ENCODE measurements around the gene AP4S1.

DNA sequence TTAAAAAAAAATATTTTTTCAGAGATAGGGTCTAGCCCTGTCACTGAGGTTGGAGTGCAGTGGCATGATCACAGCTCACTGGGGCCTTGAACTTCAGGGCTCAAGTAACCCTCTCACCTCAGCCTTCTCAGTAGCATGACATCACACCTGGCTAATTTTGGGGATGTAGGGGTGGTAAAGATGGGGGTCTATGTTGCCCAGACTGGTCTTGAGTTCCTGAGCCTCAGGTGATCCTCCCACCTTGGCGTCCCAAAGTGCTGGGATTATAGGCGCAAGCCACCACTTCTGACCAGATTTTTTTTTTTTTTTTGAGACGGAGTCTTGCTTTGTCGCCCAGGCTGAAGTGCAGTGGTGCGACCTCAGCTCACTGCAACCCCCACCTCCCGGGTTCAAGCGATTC is 101.2 kb downstream of the AP4S1 start:
- TF ChIP-seq CTCF (IDR thresholded peaks at IDR 0.05): no peak
- no peak for TF ChIP-seq POLR2A (IDR thresholded peaks at IDR 0.05)
